ENCODE data around the gene HSPBP1. TPM values are rescaled to one million over a fixed set of nuclear protein-coding genes. Genes with fewer than 3 reads are reported as not detected.

HSPBP1 gene
- 28.6 and 31.8 TPM in 2 replicates for total RNA-seq

GRCh38 chr19:55279770-55280643, at the start of gene HSPBP1:
HSPBP1 (minus strand) TSS chr19:55280110; CDS start chr19:55279608, 502 bp downstream.

GRCh38 chr19:55325172-55325571, 45.3 kb upstream of the HSPBP1 start, which contains the start of gene TMEM150B:
TMEM150B (minus strand) TSS chr19:55325341; CDS start chr19:55321036, 4,305 bp downstream.

GRCh38 chr19:55283548-55284377, 3.9 kb upstream of the HSPBP1 start, which contains the start of gene BRSK1:
BRSK1 (plus strand) TSS chr19:55283997; CDS start chr19:55284443, 446 bp downstream.

GRCh38 chr19:55258828-55259539, 20.9 kb downstream of the HSPBP1 start, which contains the start of gene PPP6R1:
PPP6R1 (minus strand) TSS chr19:55259017; CDS start chr19:55247103, 11,914 bp downstream.

GRCh38 chr19:55228403-55229031, 51.4 kb downstream of the HSPBP1 start, which contains the start of gene TMEM86B:
TMEM86B (minus strand) TSS chr19:55228763; CDS start chr19:55228741, 22 bp downstream.

Small RNA genes lying within 50 kb of the gene (small RNA-seq; reads per million reads assigned to genes)
- gene MIR6802 (not detected), gene MIR6803 (not detected), gene MIR6804 (not detected)

Other genes with a start within 250 kb of the HSPBP1 start
- not detected in 2 replicates for gene GP6, start 241.8 kb downstream of the HSPBP1 start, total RNA-seq
- gene RDH13, start 217.0 kb downstream of the HSPBP1 start, total RNA-seq: 8.1 and 11.7 TPM in 2 replicates
- gene EPS8L1, start 204.2 kb downstream of the HSPBP1 start, total RNA-seq: 6.3 and 10.5 TPM in 2 replicates
- gene PPP1R12C, start 162.5 kb downstream of the HSPBP1 start, total RNA-seq: 56.1 and 64.4 TPM in 2 replicates
- gene TNNT1, start 130.9 kb downstream of the HSPBP1 start, total RNA-seq: 1.0 and 2.9 TPM in 2 replicates
- gene TNNI3, start 122.4 kb downstream of the HSPBP1 start, total RNA-seq: not detected in 2 replicates
- 0.27 and 0.29 TPM in 2 replicates for gene DNAAF3, start 113.5 kb downstream of the HSPBP1 start, total RNA-seq
- gene SYT5, start 99.8 kb downstream of the HSPBP1 start, total RNA-seq: 0.07 TPM in 1 of 2 replicates, not detected in the other
- gene PTPRH, start 70.6 kb downstream of the HSPBP1 start, total RNA-seq: 0.22 and 0.53 TPM in 2 replicates
- gene TMEM86B, start 51.3 kb downstream of the HSPBP1 start, total RNA-seq: 1.4 and 1.7 TPM in 2 replicates
- gene PPP6R1, start 21.1 kb downstream of the HSPBP1 start, total RNA-seq: 43.8 and 52.8 TPM in 2 replicates
- 1.6 TPM in 1 of 2 replicates, not detected in the other for gene BRSK1, start 3.9 kb upstream of the HSPBP1 start, total RNA-seq
- not detected in 2 replicates for gene TMEM150B, start 45.2 kb upstream of the HSPBP1 start, total RNA-seq
- 5.0 and 5.7 TPM in 2 replicates for gene KMT5C, start 59.8 kb upstream of the HSPBP1 start, total RNA-seq
- gene COX6B2, start 74.6 kb upstream of the HSPBP1 start, total RNA-seq: 0.29 TPM in 1 of 2 replicates, not detected in the other
- not detected in 2 replicates for gene GARIN5B, start 83.2 kb upstream of the HSPBP1 start, total RNA-seq
- not detected in 2 replicates for gene IL11, start 90.4 kb upstream of the HSPBP1 start, total RNA-seq
- gene TMEM190, start 96.7 kb upstream of the HSPBP1 start, total RNA-seq: not detected in 2 replicates
- not detected in 2 replicates for gene TMEM238, start 104.2 kb upstream of the HSPBP1 start, total RNA-seq
- 346 and 438 TPM in 2 replicates for gene RPL28, start 105.8 kb upstream of the HSPBP1 start, total RNA-seq
- 110 and 177 TPM in 2 replicates for gene UBE2S, start 127.7 kb upstream of the HSPBP1 start, total RNA-seq
- not detected in 2 replicates for gene SHISA7, start 163.2 kb upstream of the HSPBP1 start, total RNA-seq
- 33.5 and 43.0 TPM in 2 replicates for gene ISOC2, start 181.5 kb upstream of the HSPBP1 start, total RNA-seq
- gene C19orf85, start 184.6 kb upstream of the HSPBP1 start, total RNA-seq: not detected in 2 replicates
- gene ZNF628, start 196.5 kb upstream of the HSPBP1 start, total RNA-seq: 2.4 and 3.2 TPM in 2 replicates
- 8.9 and 9.6 TPM in 2 replicates for gene NAT14, start 205.1 kb upstream of the HSPBP1 start, total RNA-seq
- gene SSC5D, start 208.3 kb upstream of the HSPBP1 start, total RNA-seq: 0.27 and 0.79 TPM in 2 replicates

All from thoracic aorta endothelial cell (primary cell).